Fibroblast of peridontal ligament (primary cell): ENCODE measurements around the gene HMOX2.

Source experiments
- DNase-seq: peaks from one replicate; pipeline ENCODE4 v3.0.0-alpha.2; 2010; ENCODE audit errors: extremely low read depth

Gene HMOX2, protein sequence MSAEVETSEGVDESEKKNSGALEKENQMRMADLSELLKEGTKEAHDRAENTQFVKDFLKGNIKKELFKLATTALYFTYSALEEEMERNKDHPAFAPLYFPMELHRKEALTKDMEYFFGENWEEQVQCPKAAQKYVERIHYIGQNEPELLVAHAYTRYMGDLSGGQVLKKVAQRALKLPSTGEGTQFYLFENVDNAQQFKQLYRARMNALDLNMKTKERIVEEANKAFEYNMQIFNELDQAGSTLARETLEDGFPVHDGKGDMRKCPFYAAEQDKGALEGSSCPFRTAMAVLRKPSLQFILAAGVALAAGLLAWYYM

DNA sequence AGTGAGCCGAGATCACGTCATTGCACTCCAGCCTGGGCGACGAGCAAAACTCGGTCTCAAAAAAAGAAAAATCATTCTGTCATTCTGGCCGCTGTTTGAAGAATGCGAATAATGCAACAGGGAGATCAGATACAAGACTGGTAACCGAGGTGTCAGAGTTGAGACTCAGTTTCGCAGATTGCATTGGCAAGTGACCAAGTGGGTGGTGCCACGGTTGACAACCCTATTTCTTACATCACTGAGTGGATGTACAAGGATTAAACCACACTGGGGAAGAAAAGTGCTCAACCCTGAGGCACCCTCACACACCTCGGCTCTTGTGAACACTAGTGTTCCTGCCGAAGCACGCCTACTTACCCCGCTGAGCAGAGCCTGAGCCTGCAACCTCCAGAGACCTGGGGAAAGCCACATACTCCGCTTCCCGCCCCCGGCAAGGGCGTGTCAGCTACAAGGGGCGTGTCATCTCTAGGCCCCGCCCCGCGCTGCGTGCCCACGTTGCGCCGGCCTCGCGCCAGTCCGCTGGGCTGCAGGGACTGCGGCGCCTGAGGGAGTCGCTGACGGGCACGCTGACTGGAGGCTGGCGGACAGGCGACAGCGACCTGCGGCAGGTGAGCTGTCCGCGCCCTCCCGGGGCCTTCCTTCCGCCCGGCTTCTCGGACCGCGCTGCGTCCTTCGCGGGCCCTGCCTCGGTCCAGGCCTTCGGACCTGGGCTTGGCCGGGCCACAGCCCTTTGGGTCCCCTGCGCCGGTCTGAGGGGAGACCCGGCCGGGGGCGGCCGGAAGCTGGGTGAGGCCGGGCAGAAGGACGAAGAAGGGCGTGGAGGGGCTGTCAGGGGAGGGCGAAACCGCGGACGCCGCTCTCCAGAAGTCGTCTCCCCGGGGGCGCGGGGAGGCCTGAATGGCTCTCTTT, at the start of gene HMOX2:
TSS of gene HMOX2 (plus strand) at position 519 of the 909 bp plus-strand sequence. CDS start 29,127 bp downstream, outside the sequence.
- peak; percentile 83 for DNase-seq

GRCh38 chr16:4426722-4427372, 49.4 kb upstream of the HMOX2 start:
- no peak for DNase-seq

GRCh38 chr16:4428500-4428899, 47.7 kb upstream of the HMOX2 start:
- no peak for DNase-seq

DNA sequence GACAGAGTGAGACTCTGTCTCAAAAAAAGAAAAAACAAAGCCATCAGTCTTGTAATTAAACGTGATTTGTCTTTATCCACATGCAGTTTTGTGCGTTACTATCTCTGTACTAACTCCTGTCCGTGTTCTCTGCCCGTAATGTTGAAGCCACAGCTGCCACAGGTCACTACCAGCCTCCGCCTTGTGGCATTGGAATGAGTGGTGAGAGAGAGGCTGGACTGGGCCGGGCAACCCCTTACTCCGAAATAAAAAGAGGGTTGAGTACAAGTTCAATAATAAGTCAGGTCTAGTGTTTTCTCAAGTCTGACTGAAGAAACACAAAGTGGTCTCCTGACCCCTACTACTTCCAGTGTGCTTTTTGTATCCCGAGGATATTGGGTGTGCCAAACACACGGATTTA, 45.2 kb upstream of the HMOX2 start:
- no peak for DNase-seq

DNA sequence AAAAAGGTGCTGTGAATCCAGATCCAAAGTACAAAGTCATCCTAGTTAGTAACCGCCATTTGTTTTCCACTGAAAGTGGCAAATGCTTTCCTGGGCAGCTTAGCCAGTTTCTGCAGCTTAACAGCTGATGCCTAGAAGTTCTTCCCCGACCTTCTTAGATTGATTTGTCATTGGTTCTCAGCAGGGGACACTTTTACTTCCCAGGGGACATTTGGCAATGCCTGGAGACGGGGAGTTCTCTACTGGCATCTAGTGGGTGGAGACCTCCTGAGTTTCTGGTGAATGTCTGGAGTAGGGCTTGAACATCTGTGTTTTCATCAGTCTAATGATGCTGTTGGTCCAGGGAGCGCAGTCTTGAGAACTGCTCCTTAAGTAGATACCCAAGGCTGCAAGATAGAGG, 43.0 kb upstream of the HMOX2 start:
- DNase-seq, result no peak

DNA sequence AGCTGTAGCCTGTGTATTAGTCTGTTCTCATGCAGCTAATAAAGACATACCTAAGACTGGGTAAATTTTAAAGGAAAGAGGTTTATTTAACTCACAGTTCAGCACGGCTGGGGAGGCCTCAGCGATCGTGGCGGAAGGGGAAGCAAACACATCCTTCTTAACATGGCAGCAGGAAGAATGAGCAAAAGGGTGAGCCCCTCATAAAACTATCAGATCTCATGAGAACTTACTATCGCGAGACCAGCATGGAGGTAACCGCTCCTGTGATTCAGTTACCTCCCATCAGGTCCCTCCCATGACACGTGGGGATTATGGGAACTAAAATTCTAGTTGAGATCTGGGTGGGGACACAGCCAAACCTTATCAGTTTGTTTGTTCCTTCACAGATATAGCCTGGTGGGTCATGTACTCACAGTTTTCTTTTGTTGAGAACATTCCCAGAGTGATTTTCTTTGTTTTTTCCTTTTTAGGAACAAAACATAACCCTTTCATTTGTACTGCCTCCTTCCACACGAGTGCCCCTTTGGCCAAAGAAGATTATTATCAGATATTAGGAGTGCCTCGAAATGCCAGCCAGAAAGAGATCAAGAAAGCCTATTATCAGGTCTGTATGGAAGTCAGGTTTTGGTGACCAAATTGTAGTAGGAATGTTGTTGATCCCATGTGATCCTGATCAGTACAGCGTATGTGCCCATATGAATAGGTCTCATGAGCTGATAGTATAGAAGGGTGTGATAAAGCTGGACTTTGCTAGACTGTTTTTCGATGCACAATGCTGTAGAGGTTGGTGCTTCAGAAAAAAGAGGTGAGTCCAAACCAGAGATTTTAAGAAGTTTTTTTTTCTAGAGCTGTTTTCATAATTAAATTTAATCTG, 42.0 kb upstream of the HMOX2 start:
- DNase-seq, result no peak

DNA sequence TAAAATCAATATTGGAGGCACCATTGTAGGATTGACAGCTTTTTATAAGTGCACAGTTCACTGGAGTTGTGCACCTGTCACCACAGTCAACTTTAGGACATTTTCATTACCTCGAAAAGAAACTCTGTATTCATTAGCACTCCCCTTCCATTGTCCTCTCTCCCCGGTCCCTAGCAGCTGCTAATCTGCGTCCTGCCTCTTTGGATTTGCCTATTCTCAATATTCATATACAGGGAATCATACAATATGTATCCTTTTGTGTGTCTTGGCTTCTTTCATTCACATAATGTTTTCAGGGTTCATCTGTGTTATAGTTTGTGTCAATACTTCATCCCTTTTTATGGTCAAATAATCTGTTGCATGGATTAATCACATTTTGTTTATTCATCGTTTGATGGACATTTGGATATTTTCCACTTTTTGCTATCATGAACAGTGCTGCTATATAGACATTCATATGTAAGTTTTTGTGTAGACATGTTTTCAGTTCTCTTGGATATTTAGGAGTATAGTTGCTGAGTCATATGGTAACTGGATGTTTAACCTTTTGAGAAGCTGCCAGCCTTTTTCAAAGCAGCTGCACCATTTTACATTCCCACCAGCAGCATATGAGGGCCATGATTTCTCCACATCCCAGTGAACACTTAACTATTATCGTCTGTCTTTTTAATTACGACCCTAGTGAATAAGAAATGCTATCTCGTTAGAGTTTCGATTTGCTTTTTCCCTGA, 40.7 kb upstream of the HMOX2 start:
- DNase-seq, result peak; percentile 53

DNA sequence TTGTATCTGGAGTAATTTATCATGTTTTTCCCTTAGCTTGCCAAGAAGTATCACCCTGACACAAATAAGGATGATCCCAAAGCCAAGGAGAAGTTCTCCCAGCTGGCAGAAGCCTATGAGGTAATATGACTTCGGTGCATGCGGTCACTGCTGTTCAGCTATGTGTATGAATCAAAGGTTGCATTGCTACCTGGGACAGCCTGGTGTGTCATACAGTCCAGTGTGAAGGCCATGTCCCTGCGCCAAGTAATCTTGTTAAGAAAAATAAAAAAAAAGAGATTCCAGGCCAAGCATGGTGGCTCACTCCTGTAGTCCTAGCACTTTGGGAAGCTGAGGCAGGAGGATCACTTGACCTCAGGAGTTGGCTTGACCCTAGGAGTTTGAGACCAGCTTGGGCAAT, 38.8 kb upstream of the HMOX2 start:
- no peak for DNase-seq

GRCh38 chr16:4442371-4442770, 33.8 kb upstream of the HMOX2 start:
- DNase-seq, result no peak

GRCh38 chr16:4443271-4443670, 32.9 kb upstream of the HMOX2 start:
- DNase-seq, result no peak

DNA sequence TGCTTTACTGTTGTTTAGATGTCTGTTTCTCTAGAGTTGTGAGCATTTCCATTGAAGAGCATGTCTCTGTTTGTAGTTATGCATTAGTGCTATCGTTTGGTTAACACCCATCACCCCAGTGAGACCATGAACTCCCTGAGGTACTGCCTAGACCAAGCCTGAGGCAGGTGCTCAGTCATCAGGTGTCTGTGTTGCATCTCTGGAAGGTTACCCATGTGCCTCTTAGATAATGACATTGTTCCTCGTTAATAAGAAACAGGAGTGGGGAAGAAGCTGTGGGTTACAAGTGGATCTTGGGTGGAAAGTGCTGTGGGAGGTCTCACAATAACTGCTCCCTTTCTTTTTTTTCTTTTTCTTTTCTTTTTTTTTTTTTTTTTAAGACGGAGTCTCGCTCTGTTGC, 32.2 kb upstream of the HMOX2 start:
- no peak for DNase-seq

GRCh38 chr16:4450430-4450829, 25.8 kb upstream of the HMOX2 start:
- DNase-seq, result no peak

DNA sequence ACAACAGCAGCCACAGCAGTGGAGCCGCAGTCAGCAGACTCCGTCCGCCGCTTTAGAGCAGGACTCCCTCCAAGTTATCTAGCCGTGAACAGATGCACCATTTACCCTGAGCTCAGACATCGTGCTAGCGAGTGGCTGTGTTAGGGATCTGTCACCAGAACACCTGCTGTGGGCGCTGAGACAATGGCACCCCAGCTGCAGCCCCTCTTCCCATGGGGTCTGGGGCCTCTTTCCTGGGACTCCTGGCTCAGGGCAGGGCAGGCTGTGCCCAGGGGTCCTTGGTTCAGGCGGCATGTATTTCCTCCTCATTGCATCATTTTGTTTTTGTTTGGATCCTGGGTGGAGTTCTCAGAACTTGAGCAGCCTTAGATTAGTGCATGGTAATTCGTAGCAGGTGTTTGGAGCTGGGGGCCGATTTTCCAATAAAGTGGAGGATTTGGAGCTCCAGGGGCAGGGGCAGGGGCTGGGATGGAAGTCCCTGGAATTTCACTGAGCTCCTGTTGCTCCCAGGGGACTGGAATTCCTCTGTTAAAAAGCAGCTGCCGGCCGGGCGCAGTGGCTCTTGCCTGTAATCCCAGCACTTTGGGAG, 25.2 kb upstream of the HMOX2 start:
- DNase-seq, result peak; percentile 11

- no peak for DNase-seq
These were observed 23.5 kb upstream of the HMOX2 start for GRCh38 chr16:4452674-4453073.

GRCh38 chr16:4454623-4455022, 21.6 kb upstream of the HMOX2 start:
- no peak for DNase-seq

DNA sequence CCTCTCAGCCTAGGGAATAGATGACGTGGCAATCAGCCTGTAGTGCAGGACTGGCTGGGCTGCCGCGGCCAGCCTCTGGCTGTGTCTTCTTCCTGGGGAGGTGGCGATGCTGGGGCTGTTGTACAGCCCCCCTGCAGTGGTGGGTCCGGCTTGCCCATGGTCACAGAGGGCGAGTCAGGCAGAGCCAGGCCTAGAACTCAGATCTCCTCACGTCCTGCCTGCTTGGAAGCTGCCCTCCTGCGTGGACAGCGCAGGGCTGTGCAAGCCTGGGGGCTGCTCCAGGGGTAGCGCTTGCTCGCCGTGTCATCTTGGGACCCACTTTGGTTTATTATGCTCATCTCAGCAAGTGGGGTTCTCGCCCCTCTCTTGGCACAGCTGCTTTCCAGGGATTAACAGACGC, 21.1 kb upstream of the HMOX2 start:
- no peak for DNase-seq

DNA sequence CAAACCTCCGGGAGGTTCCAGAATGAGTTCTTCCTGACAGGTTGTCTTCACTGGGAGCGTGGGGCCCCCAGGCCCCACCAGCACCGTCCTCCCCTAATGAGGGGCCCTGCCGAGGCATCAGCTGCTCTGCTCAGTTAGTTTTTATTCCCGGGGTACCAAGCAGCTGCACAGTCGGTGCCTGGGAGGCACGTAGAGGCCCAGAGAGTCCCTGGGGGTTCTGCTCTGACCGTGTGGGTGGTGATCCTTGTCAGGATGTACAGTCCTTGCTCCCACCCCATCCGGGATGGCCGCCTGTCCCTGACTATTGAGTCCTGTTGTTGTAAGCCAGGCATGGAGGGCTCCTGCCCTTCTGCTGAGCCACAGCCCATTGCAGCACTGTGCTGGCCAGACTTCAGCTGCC, 20.2 kb upstream of the HMOX2 start:
- no peak for DNase-seq

DNA sequence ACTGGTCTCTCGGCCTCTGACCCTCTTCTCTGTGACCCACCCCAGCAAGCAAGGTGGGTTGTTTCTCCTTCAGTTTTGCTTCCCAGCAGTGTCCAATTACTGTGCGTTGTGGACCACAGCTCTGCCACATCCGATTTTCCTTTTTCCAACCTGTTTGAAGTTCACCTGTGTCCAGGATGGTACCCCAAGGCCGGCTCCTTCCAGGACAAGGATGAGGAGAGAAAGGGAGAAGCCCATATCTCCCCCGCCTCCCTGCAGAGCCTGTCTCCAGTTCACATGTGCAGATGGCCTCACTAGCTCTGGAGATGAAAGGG, 15.3 kb upstream of the HMOX2 start:
- no peak for DNase-seq

GRCh38 chr16:4461250-4462085, 14.7 kb upstream of the HMOX2 start:
- DNase-seq, result no peak
